ENCODE measurements around the gene ZNF385A. TPM values are rescaled to one million over a fixed set of nuclear protein-coding genes. Genes with fewer than 3 reads are reported as not detected.
A peak's percentile ranks its signal among the peaks of the same experiment; 100 is the strongest.
"Not testable (repeated sequence)": the region's sequence is repeated elsewhere in the genome, so short reads cannot be mapped to it uniquely, and the experiment has no call there.

ZNF385A gene
- total and polyA plus RNA-seq, 2 experiments from 2014 or later, result 13.4 to 20.0 TPM

DNA sequence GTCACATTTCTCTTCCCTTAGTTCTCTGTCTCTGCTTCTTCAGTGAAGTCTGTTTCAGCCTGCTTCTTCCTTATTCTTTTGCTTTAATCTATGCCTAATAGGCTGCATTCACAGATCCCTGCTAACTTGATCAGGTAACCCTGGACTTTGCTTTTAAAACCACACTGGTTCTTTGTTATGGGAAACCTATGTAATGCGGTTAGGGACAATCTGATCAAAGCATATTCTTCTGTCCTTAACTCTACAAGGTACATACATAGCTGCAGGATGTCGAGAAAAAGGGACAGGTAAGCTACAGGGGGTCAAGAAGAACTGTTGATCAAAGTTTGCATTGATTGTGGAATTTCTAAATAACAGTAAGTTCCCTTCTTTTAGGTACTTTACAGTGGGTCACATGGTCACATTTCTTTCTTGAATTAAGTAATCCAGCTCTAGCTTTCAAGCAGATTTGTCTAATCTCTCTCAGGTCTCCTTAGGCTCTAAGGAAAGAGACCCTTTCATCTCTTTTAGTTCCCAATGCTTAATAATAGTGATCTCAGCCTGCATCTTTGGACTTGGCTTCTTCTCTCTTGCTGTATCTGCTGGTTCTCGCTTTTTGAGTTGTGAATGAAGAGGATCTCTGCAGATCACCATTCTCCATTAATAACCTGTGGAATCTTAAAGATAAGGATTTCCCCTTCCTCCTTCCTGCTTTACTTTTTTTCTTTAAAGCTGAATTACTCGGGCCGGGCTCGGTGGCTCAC, 55.8 kb downstream of the ZNF385A start:
- no peaks in the 10 kb centered on the region for H3K9me3 ChIP-seq (ENCODE audit: low read depth)
- H3K36me3 ChIP-seq, result no peaks in the 10 kb centered on the region
- TF ChIP-seq, protein P1, sequence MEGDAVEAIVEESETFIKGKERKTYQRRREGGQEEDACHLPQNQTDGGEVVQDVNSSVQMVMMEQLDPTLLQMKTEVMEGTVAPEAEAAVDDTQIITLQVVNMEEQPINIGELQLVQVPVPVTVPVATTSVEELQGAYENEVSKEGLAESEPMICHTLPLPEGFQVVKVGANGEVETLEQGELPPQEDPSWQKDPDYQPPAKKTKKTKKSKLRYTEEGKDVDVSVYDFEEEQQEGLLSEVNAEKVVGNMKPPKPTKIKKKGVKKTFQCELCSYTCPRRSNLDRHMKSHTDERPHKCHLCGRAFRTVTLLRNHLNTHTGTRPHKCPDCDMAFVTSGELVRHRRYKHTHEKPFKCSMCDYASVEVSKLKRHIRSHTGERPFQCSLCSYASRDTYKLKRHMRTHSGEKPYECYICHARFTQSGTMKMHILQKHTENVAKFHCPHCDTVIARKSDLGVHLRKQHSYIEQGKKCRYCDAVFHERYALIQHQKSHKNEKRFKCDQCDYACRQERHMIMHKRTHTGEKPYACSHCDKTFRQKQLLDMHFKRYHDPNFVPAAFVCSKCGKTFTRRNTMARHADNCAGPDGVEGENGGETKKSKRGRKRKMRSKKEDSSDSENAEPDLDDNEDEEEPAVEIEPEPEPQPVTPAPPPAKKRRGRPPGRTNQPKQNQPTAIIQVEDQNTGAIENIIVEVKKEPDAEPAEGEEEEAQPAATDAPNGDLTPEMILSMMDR (IDR thresholded peaks at IDR 0.05; ENCODE audit: low read depth, low read length), result no peak
- no peak for DNase-seq (ENCODE audit: low read depth in 1 of 2, low spot score in 1 of 2)
- H3K4me1 ChIP-seq (ENCODE audit: low read depth), result peaks cover 14% of the 10 kb centered on the region
- H3K27ac ChIP-seq, result peak overlapping the region; percentile 71
- H3K27me3 ChIP-seq, result no peaks in the 10 kb centered on the region
- H3K4me3 ChIP-seq, result no peak overlapping the region

DNA sequence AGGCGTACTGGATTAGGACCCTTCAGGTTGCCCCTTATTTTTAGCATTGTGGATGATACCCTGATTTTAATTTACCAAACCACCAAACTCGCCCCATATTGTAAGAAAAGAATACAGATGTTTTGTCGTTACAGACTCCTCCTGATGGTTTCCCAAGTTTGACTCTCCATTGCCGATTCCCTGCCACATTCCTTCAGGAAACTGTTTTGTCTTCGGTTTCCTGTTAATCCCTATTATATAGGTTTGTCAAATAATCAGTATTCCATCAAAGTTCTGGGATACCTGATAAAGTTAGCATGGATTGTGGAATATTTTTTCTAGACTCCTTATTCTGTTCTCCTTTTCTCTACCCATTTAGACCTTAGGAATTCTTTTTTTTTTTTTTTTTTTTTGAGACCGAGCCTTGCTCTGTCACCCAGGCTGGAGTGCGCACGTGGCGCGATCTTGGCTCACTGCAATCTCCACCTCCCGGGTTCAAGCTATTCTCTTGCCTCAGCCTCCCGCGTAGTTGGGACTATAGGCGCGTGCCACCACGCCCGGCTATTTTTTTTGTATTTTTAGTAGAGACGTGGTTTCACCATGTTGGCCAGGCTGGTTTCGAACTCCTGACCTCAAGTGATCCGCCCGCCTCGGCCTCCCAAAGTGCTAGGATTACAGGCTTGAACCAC, 59.0 kb downstream of the ZNF385A start:
- Histone ChIP-seq H3K4me1 (ENCODE audit: low read depth) (peaks cover 14% of the 10 kb centered on the region), H3K27ac (peak overlapping the region; percentile 86), H3K4me3 (peak overlapping the region; percentile 72)
- H3K36me3 ChIP-seq; H3K27me3 ChIP-seq; H3K9me3 ChIP-seq (ENCODE audit: low read depth): not testable (repeated sequence)
- peak in 1 of 2 donors; percentile 29 for DNase-seq (ENCODE audit: low read depth in 1 of 2, low spot score in 1 of 2)

DNA sequence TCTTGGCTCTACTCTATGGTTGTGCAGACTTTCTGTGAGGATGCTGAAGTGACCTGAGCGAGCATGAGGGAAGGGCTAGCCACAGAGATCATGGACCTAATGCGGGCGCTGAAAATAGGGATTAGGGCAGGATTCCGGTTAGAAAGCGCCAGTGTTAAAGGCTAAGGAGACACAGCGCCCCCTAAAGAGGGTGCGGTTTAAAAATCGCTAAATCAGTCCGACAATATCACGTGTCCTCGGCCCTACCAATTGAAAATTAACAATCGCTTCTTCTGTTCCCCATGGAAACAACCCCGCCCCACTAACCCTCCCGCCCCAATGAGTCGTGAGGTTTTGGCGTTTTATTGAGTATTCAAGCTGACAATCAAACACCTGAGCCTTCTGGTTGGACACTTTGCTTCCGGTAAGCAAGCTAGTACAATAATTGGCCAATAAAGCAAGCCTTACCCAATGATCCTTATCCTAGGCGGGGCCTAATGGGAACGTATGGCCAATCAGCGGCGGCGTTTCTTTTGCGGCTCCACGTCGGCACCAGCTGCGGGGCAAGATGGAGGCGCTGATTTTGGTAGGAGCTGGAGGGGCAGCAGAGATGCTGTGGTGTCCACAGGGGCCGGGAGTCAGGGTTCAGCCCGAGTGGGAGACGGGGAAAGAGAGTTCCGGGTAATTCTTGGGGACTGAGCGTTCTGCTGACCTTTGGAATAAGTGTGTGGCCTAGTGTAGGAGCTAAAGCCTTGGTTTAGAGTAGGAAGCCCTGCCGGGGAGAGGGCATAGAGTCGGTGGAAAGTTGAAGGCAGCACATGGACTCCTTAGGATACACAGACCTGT, 59.7 kb downstream of the ZNF385A start, which contains the start of gene COPZ1:
Gene COPZ1, plus strand, starts transcription at position 515 of the 825 bp plus-strand sequence. Its CDS starts 33 bp downstream, at position 548.
- H3K27me3 ChIP-seq, result no peaks in the 10 kb centered on the region
- H3K4me1 ChIP-seq (ENCODE audit: low read depth), result peaks cover 9% of the 10 kb centered on the region
- no peaks in the 10 kb centered on the region for H3K9me3 ChIP-seq (ENCODE audit: low read depth)
- TF ChIP-seq, protein P1 (IDR thresholded peaks at IDR 0.05; ENCODE audit: low read depth, low read length), result peak; percentile 80
- peak within 1 kb of the TSS; percentile 86 for H3K27ac ChIP-seq
- H3K4me3 ChIP-seq, result peak within 1 kb of the TSS; percentile 72
- peak; percentile 98 to 100 for DNase-seq (ENCODE audit: low read depth in 1 of 2, low spot score in 1 of 2)
- no peaks in the 10 kb centered on the region for H3K36me3 ChIP-seq

DNA sequence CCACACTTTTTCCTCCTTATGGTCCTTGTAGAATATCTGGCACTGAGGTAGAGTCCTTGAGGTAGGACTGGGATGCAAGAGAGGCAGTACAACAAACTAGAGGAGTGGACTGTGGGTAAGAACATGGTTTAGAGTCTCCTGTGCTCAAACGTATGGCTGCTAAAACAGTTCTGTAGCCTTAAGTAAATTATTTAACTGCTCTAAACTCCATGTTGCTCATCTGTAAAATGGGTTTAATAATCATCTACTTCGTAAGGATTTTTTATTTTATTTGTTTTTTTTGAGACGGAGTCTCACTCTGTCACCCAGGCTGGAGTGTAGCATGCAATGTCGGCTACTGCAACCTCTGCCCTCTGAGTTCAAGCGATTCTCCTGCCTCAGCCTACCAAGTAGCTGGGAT, 63.2 kb downstream of the ZNF385A start:
- H3K27me3 ChIP-seq, result no peaks in the 10 kb centered on the region
- no peak for DNase-seq (ENCODE audit: low read depth in 1 of 2, low spot score in 1 of 2)
- H3K4me1 ChIP-seq (ENCODE audit: low read depth), result no peaks in the 10 kb centered on the region
- no peaks in the 10 kb centered on the region for H3K36me3 ChIP-seq
- H3K4me3 ChIP-seq, result no peak overlapping the region
- TF ChIP-seq, protein P1 (IDR thresholded peaks at IDR 0.05; ENCODE audit: low read depth, low read length), result no peak
- H3K9me3 ChIP-seq (ENCODE audit: low read depth), result no peaks in the 10 kb centered on the region
- no peak overlapping the region for H3K27ac ChIP-seq

Other genes starting within 250 kb of the ZNF385A start
- 54.2 and 57.2 TPM in 2 replicates for gene SMUG1, start 195.7 kb downstream of the ZNF385A start, total RNA-seq
- 39.8 and 50.9 TPM in 2 replicates for gene SMUG1, start 195.7 kb downstream of the ZNF385A start, polyA plus RNA-seq
- gene CBX5, start 104.6 kb downstream of the ZNF385A start, total RNA-seq, result 72.7 and 98.3 TPM in 2 replicates
- gene CBX5, start 104.6 kb downstream of the ZNF385A start, polyA plus RNA-seq, result 49.5 and 63.9 TPM in 2 replicates
- gene HNRNPA1, start 104.0 kb downstream of the ZNF385A start, total RNA-seq, result 782 and 963 TPM in 2 replicates
- gene HNRNPA1, start 104.0 kb downstream of the ZNF385A start, polyA plus RNA-seq, result 794 and 804 TPM in 2 replicates
- gene NFE2, start 83.7 kb downstream of the ZNF385A start, total RNA-seq, result 4.9 and 9.9 TPM in 2 replicates
- gene NFE2, start 83.7 kb downstream of the ZNF385A start, polyA plus RNA-seq, result 8.4 and 10.1 TPM in 2 replicates
- 131 and 152 TPM in 2 replicates for gene COPZ1, start 59.6 kb downstream of the ZNF385A start, total RNA-seq
- 213 and 233 TPM in 2 replicates for gene COPZ1, start 59.6 kb downstream of the ZNF385A start, polyA plus RNA-seq
- 0.09 TPM in 1 of 2 replicates, not detected in the other for gene GPR84, start 20.2 kb downstream of the ZNF385A start, total RNA-seq
- not detected in 2 replicates for gene GPR84, start 20.2 kb downstream of the ZNF385A start, polyA plus RNA-seq
- gene ITGA5, start 34.5 kb upstream of the ZNF385A start, total RNA-seq, result 45.9 and 55.8 TPM in 2 replicates
- gene ITGA5, start 34.5 kb upstream of the ZNF385A start, polyA plus RNA-seq, result 52.6 and 53.2 TPM in 2 replicates
- gene GTSF1, start 88.9 kb upstream of the ZNF385A start, total RNA-seq, result not detected in 2 replicates
- gene GTSF1, start 88.9 kb upstream of the ZNF385A start, polyA plus RNA-seq, result 0.40 TPM in 1 of 2 replicates, not detected in the other
- gene NCKAP1L, start 113.0 kb upstream of the ZNF385A start, total RNA-seq, result 0.06 and 0.28 TPM in 2 replicates
- gene NCKAP1L, start 113.0 kb upstream of the ZNF385A start, polyA plus RNA-seq, result 0.07 and 0.19 TPM in 2 replicates
- gene PDE1B, start 164.9 kb upstream of the ZNF385A start, total RNA-seq, result 17.0 and 23.7 TPM in 2 replicates
- gene PDE1B, start 164.9 kb upstream of the ZNF385A start, polyA plus RNA-seq, result 22.1 and 25.6 TPM in 2 replicates
- 138 and 154 TPM in 2 replicates for gene PPP1R1A, start 203.9 kb upstream of the ZNF385A start, total RNA-seq
- 196 and 266 TPM in 2 replicates for gene PPP1R1A, start 203.9 kb upstream of the ZNF385A start, polyA plus RNA-seq

Measured in cardiac muscle cell (in vitro differentiated cells and primary cell).